ENCODE measurements around the gene NLRP14. TPM values are rescaled to one million over a fixed set of nuclear protein-coding genes. Genes with fewer than 3 reads are reported as not detected.

Gene NLRP14
- total RNA-seq, 1 donor from 2014 or later: 0.24 TPM

DNA sequence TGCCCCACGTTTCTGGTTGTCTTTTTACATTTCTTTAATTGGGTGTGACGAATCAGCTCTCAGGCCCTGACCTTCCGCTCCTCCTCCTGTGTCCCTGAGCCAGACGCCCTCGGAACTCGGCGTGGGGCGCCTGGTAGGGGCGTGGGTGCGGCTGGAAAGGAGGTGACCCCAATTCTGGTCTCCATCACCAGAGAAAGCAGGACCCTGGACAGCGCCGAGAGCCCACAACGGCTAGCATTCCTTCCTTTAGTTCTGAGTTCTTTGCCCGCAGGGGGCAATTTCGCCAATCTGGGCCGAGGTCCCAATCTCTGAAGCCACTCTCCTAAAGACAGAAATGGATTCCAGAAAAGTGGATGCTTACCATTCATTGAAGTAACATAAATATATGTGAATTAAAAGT lies 56.8 kb downstream of the NLRP14 start:
- TF ChIP-seq, protein P1, sequence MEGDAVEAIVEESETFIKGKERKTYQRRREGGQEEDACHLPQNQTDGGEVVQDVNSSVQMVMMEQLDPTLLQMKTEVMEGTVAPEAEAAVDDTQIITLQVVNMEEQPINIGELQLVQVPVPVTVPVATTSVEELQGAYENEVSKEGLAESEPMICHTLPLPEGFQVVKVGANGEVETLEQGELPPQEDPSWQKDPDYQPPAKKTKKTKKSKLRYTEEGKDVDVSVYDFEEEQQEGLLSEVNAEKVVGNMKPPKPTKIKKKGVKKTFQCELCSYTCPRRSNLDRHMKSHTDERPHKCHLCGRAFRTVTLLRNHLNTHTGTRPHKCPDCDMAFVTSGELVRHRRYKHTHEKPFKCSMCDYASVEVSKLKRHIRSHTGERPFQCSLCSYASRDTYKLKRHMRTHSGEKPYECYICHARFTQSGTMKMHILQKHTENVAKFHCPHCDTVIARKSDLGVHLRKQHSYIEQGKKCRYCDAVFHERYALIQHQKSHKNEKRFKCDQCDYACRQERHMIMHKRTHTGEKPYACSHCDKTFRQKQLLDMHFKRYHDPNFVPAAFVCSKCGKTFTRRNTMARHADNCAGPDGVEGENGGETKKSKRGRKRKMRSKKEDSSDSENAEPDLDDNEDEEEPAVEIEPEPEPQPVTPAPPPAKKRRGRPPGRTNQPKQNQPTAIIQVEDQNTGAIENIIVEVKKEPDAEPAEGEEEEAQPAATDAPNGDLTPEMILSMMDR (conservative IDR thresholded peaks at IDR 0.05): no peak
- no peaks in the 10 kb centered on the region for H3K36me3 Mint-ChIP-seq
- peaks cover 5% of the 10 kb centered on the region for H3K27me3 Mint-ChIP-seq
- no peak overlapping the region for H3K27ac Mint-ChIP-seq
- H3K4me1 Mint-ChIP-seq (ENCODE audit: unreplicated experiment): no peaks in the 10 kb centered on the region
- peaks cover 5% of the 10 kb centered on the region for H3K9me3 Mint-ChIP-seq
- DNase-seq (ENCODE audit: extremely low spot score, unreplicated experiment): peak; percentile 68
- no peak overlapping the region for H3K4me3 Mint-ChIP-seq

DNA sequence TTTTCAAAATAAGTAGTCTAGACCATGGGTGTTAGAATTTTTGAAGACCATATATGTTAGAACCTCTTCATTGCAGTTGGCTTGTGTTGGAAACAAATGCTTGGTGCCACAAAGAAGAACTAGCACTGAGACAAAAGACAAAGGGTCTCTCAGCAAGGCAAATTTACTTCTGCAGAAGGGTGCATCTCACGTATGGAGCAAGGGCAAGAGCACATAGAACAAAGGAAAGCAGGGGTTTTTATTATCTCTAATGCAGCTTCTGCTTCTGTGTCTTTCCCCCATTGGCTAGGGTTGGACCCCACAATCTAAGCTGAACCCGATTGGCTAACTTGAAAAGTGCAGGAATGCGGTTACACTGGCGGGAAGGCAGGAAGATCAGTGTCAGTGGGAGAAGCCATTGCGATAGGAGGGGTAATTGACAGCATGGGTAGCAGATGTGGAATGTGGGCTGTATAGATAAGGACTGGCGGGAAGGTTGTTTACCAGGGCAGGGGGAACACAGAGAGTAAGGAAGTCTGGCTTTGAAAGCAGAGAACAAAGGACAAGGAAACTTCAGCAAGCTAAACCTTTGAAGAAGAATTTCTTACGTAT lies 59.4 kb downstream of the NLRP14 start:
- TF ChIP-seq, protein P1 (conservative IDR thresholded peaks at IDR 0.05): no peak

DNA sequence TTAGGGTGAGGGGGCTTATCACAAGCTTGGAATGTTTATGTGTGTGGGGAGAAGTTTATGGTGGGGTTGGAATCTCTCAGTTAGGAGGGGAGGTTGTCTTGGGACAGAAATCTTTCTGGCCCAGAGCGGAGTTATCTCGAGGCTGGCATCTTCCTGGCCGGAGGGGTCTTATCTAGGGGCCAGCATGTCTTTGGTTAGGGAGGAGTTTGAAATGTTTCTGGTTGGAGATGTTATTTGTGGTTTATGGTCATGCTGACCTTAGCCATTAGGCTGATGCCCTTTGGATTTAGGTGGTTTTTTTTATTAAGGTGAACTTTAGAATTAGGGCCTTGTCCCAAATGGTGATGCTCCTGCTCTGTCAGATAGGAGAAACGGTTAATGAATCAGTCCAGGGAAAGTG lies 60.6 kb downstream of the NLRP14 start:
- Mint-ChIP-seq H3K27me3 (peaks cover 5% of the 10 kb centered on the region), H3K9me3 (peaks cover 5% of the 10 kb centered on the region), H3K36me3 (no peaks in the 10 kb centered on the region), H3K4me3 (no peak overlapping the region), H3K27ac (no peak overlapping the region), H3K4me1 (ENCODE audit: unreplicated experiment) (no peaks in the 10 kb centered on the region)
- TF ChIP-seq, protein P1 (conservative IDR thresholded peaks at IDR 0.05): no peak
- DNase-seq (ENCODE audit: extremely low spot score, unreplicated experiment): no peak

More for the DNA sequence above, 59.4 kb downstream of the NLRP14 start:
- Mint-ChIP-seq H3K36me3 (no peaks in the 10 kb centered on the region), H3K4me1 (ENCODE audit: unreplicated experiment) (no peaks in the 10 kb centered on the region), H3K9me3 (peaks cover 5% of the 10 kb centered on the region), H3K4me3 (no peak overlapping the region), H3K27me3 (peaks cover 5% of the 10 kb centered on the region), H3K27ac (no peak overlapping the region)
- DNase-seq (ENCODE audit: extremely low spot score, unreplicated experiment): no peak

DNA sequence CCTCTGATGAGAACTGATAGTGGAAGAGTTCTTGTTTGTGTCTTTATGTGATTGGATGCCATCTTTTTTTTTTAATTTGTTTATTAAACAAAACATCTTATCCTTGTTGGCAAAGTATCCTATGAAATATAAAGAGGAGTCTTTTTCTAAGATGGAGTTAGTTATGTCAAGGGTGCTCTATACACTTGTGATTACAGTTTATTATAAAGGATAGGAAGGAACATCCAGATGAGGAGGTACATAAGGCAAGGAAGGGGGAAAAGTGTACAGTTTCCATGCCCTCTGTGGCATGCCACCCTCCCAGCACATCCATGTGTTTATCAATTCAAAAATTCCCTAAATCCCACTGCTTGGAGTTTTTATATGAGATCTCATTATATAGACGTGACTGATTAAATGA lies 61.2 kb downstream of the NLRP14 start:
- TF ChIP-seq, protein P1 (conservative IDR thresholded peaks at IDR 0.05): no peak
- H3K4me3 Mint-ChIP-seq: no peak overlapping the region
- H3K27me3 Mint-ChIP-seq: peaks cover 5% of the 10 kb centered on the region
- DNase-seq (ENCODE audit: extremely low spot score, unreplicated experiment): no peak
- H3K27ac Mint-ChIP-seq: no peak overlapping the region
- no peaks in the 10 kb centered on the region for H3K4me1 Mint-ChIP-seq (ENCODE audit: unreplicated experiment)
- H3K36me3 Mint-ChIP-seq: no peaks in the 10 kb centered on the region
- H3K9me3 Mint-ChIP-seq: peaks cover 5% of the 10 kb centered on the region

DNA sequence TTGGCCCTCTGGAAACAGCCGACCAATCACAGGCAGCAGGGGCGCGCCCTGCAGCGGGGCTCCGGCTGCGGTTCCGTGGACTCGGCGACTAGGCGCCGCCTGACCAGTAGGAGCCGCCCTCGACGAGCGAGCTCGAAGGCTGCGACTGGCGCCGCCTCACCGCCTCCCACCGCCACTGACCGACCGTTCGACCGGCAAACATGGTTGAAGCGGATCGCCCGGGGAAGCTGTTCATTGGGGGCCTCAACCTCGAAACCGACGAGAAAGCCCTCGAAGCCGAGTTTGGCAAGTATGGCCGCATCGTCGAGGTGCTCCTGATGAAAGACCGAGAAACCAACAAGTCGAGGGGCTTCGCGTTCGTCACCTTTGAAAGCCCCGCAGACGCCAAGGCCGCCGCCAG lies 68.6 kb downstream of the NLRP14 start, which contains the start of gene RBMXL2:
Gene RBMXL2, plus strand, starts transcription at position 78 of the 400 bp plus-strand sequence. Its CDS starts 123 bp downstream, at position 201.
- Mint-ChIP-seq H3K4me3 (no peak within 1 kb of the TSS), H3K4me1 (ENCODE audit: unreplicated experiment) (no peaks in the 10 kb centered on the region), H3K27me3 (peaks cover 10% of the 10 kb centered on the region), H3K27ac (no peak within 1 kb of the TSS), H3K36me3 (no peaks in the 10 kb centered on the region), H3K9me3 (no peaks in the 10 kb centered on the region)
- peak; percentile 71 for DNase-seq (ENCODE audit: extremely low spot score, unreplicated experiment)
- TF ChIP-seq, protein P1 (conservative IDR thresholded peaks at IDR 0.05): no peak
